ENCODE results near the gene ACTA1. TPM values are rescaled to one million over a fixed set of nuclear protein-coding genes. Genes with fewer than 3 reads are reported as not detected.

Gene ACTA1
- polyA plus RNA-seq, 12 donors = 3,117 to 18,980 (median 8,257) TPM

Other genes with a start within 250 kb of the ACTA1 start
- gene RAB4A, start 163.0 kb downstream of the ACTA1 start, polyA plus RNA-seq (ENCODE audit: insufficient read length in 12 of 12) = 10 to 100 TPM in 11 of 12 donors, not detected in 1; 37.2 to 64.2 (median 51.7) TPM
- 10 to 100 TPM in 1 of 12 donors, 1 to 10 TPM in 10, not detected in 1; 6.2 to 10.5 (median 7.5) TPM for gene CCSAP, start 91.0 kb downstream of the ACTA1 start, polyA plus RNA-seq (ENCODE audit: insufficient read length in 12 of 12)
- 10 to 100 TPM in 11 of 12 donors, not detected in 1; 17.1 to 38.9 (median 31.1) TPM for gene NUP133, start 74.2 kb upstream of the ACTA1 start, polyA plus RNA-seq (ENCODE audit: insufficient read length in 12 of 12)
- 10 to 100 TPM in 11 of 12 donors, not detected in 1; 12.1 to 31.9 (median 17.4) TPM for gene ABCB10, start 124.6 kb upstream of the ACTA1 start, polyA plus RNA-seq (ENCODE audit: insufficient read length in 12 of 12)
- 10 to 100 TPM in 11 of 12 donors, not detected in 1; 10.1 to 18.2 (median 12.0) TPM for gene TAF5L, start 192.0 kb upstream of the ACTA1 start, polyA plus RNA-seq (ENCODE audit: insufficient read length in 12 of 12)
- gene URB2, start 192.2 kb upstream of the ACTA1 start, polyA plus RNA-seq (ENCODE audit: insufficient read length in 12 of 12) = 1 to 10 TPM in 11 of 12 donors, not detected in 1; 1.8 to 7.7 (median 6.4) TPM